Nephron progenitor cell (in vitro differentiated cells): ENCODE data around the gene GFRA1.

ENCODE experiments used
- DNase-seq: peaks from one replicate; pipeline ENCODE4 v3.0.0; 2021
- H3K27ac Mint-ChIP-seq: 2 replicates; pipeline ENCODE4 v1.8.0; 2021; ENCODE audit warnings: mild to moderate bottlenecking, moderate library complexity, mixed read lengths
- H3K27me3 Mint-ChIP-seq: 2 replicates; pipeline ENCODE4 v1.8.0; 2021; ENCODE audit warnings: mild to moderate bottlenecking, low read depth, mixed read lengths; ENCODE audit not compliant: poor library complexity
- H3K36me3 Mint-ChIP-seq: 2 replicates; pipeline ENCODE4 v1.8.0; 2021; ENCODE audit warnings: low read depth, mixed read lengths
- H3K4me1 Mint-ChIP-seq: 2 replicates; pipeline ENCODE4 v1.8.0; 2021; ENCODE audit warnings: mixed read lengths
- H3K4me3 Mint-ChIP-seq: 2 replicates; pipeline ENCODE4 v1.8.0; 2021; ENCODE audit warnings: mild to moderate bottlenecking, moderate library complexity, mixed read lengths
- H3K9me3 Mint-ChIP-seq: 2 replicates; pipeline ENCODE4 v1.8.0; 2021; ENCODE audit warnings: mild to moderate bottlenecking, moderate library complexity, mixed read lengths
- CTCF ChIP-seq: fragments of 200-600 bp; sonication (generic); IDR thresholded peaks from 2 replicates; pipeline ENCODE4 v1.5.0; 2021; ENCODE audit warnings: antibody characterized with exemption

Gene GFRA1

GRCh38 chr10:116122664-116123063 is 150.3 kb downstream of the GFRA1 start:
- Mint-ChIP-seq H3K4me1 (peaks cover 46% of the 10 kb centered on the region), H3K4me3 (no peak overlapping the region), H3K27me3 (peaks cover 9% of the 10 kb centered on the region), H3K9me3 (no peaks in the 10 kb centered on the region), H3K27ac (peak overlapping the region; percentile 24), H3K36me3 (no peaks in the 10 kb centered on the region)
- TF ChIP-seq CTCF, result no peak
- no peak for DNase-seq

DNA sequence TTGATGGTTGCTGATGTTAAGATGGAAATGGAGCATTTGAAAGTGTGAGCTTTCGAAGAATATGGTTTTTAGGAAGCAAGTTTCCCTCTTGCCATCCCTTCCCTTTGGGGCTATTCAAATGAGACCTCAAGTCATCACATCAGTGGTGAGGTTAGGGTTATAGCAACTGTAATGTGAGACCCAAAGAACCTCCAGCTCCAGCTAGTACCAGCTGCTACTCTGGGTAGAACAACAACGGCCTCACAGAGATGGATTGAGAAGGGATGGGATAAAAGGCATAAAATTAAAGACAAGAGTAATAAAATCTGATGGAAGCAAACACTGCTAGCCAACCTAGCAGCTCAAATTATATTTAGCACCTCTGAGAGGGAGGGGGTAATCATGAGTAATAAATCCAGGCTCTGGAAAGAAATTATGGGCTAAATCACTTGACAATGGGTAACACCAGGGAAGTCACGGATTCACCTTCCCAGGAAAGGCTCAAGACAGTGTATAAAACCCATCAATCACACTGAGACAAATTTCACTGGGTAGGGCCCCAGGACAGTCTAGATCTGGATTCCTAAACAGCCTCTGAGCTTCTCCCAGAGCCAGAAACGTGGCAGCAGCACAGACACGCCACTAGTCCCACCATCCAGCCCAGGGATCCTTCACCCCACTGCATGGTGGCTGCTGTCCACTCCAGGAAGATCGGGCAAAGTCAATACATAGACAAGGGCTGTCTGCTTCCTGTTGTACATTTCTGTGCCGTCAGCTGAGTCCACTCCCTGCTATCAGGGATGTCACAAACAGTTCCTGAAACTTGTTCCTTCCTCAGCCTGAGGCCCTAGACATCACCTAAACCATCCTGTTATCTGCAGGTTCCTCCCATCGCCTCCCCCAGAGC is 151.1 kb downstream of the GFRA1 start:
- Mint-ChIP-seq H3K27ac (peak overlapping the region; percentile 24), H3K4me1 (peaks cover 51% of the 10 kb centered on the region), H3K27me3 (peaks cover 9% of the 10 kb centered on the region), H3K4me3 (no peak overlapping the region), H3K36me3 (no peaks in the 10 kb centered on the region), H3K9me3 (no peaks in the 10 kb centered on the region)
- no peak for DNase-seq
- TF ChIP-seq CTCF, result no peak

- no peaks in the 10 kb centered on the region for H3K9me3 Mint-ChIP-seq
- DNase-seq, result peak; percentile 48
- TF ChIP-seq CTCF, result peak; percentile 47
- peaks cover 53% of the 10 kb centered on the region for H3K4me1 Mint-ChIP-seq
- H3K4me3 Mint-ChIP-seq, result no peak overlapping the region
- peak overlapping the region; percentile 24 for H3K27ac Mint-ChIP-seq
- H3K27me3 Mint-ChIP-seq, result peaks cover 9% of the 10 kb centered on the region
- H3K36me3 Mint-ChIP-seq, result no peaks in the 10 kb centered on the region
These were observed 152.1 kb downstream of the GFRA1 start for GRCh38 chr10:116120688-116121455.

GRCh38 chr10:116118847-116119246 is 154.2 kb downstream of the GFRA1 start:
- no peak for DNase-seq
- Mint-ChIP-seq H3K9me3 (no peaks in the 10 kb centered on the region), H3K4me1 (peaks cover 63% of the 10 kb centered on the region), H3K27me3 (peaks cover 12% of the 10 kb centered on the region), H3K4me3 (peak overlapping the region; percentile 0), H3K36me3 (no peaks in the 10 kb centered on the region), H3K27ac (peak overlapping the region; percentile 20)
- no peak for TF ChIP-seq CTCF

GRCh38 chr10:116115797-116116196 is 157.2 kb downstream of the GFRA1 start:
- no peak for DNase-seq
- Mint-ChIP-seq H3K36me3 (no peaks in the 10 kb centered on the region), H3K4me1 (peaks cover 43% of the 10 kb centered on the region), H3K27me3 (peaks cover 22% of the 10 kb centered on the region), H3K4me3 (no peak overlapping the region), H3K9me3 (no peaks in the 10 kb centered on the region), H3K27ac (no peak overlapping the region)
- TF ChIP-seq CTCF, result no peak
